HepG2 (cell line): ENCODE results near the gene IKZF2. TPM values are rescaled to one million over a fixed set of nuclear protein-coding genes. Genes with fewer than 3 reads are reported as not detected.

Source experiments
- ARID2 ChIP-seq: sonication (generic); formaldehyde crosslinking; IDR thresholded peaks from 2 replicates; pipeline ENCODE4 v1.8.1; 2022; ENCODE audit warnings: mild to moderate bottlenecking, missing genetic modification reagents, borderline replicate concordance
- ARNT2 ChIP-seq: sonication (generic); formaldehyde crosslinking; IDR thresholded peaks from 2 replicates; pipeline ENCODE4 v1.8.0; 2022; ENCODE audit warnings: mild to moderate bottlenecking, low read depth, missing genetic modification reagents, moderate library complexity
- BORCS8-MEF2B ChIP-seq: sonication (generic); formaldehyde crosslinking; IDR thresholded peaks from 2 replicates; pipeline ENCODE4 v1.8.0; 2022; ENCODE audit warnings: mild to moderate bottlenecking, missing genetic modification reagents
- BRF2 ChIP-seq: sonication (generic); formaldehyde crosslinking; IDR thresholded peaks from 2 replicates; pipeline ENCODE4 v1.8.1; 2022; ENCODE audit warnings: mild to moderate bottlenecking, missing genetic modification reagents
- CENPX ChIP-seq: sonication (generic); formaldehyde crosslinking; IDR thresholded peaks from 2 replicates; pipeline ENCODE4 v1.9.0; 2021; ENCODE audit warnings: mild to moderate bottlenecking, missing genetic modification reagents, moderate library complexity
- EZH2 ChIP-seq: conservative IDR thresholded peaks from 2 replicates; pipeline ENCODE4 v1.6.1; 2012; ENCODE audit warnings: mild to moderate bottlenecking, low read depth, low read length, moderate library complexity
- HNRNPLL ChIP-seq: fragments of 200-400 bp; formaldehyde crosslinking; IDR thresholded peaks from 2 replicates; pipeline ENCODE4 v1.6.1; 2017; ENCODE audit warnings: mild to moderate bottlenecking, low read depth, low read length; ENCODE audit not compliant: poor library complexity, severe bottlenecking
- KLF6 ChIP-seq: IDR thresholded peaks from 2 replicates; pipeline ENCODE4 v1.8.0; 2016; ENCODE audit warnings: missing biosample characterization, missing genetic modification reagents
- NR0B2 ChIP-seq: sonication (generic); formaldehyde crosslinking; IDR thresholded peaks from 2 replicates; pipeline ENCODE4 v1.4.0; 2020; ENCODE audit warnings: mild to moderate bottlenecking, missing genetic modification reagents
- SIN3A ChIP-seq: IDR thresholded peaks from 2 replicates; pipeline ENCODE4 v1.6.1; 2011; ENCODE audit warnings: low read depth, mild to moderate bottlenecking, control low read depth, low read length, borderline replicate concordance
- STAG1 ChIP-seq: sonication (generic); formaldehyde crosslinking; IDR thresholded peaks from 2 replicates; pipeline ENCODE4 v1.4.0; 2020; ENCODE audit warnings: missing genetic modification reagents
- ZNF563 ChIP-seq: sonication (generic); formaldehyde crosslinking; IDR thresholded peaks from 2 replicates; pipeline ENCODE4 v1.8.0; 2022; ENCODE audit warnings: mild to moderate bottlenecking, moderate library complexity, missing genetic modification reagents
- ZNF776 ChIP-seq: sonication (generic); formaldehyde crosslinking; IDR thresholded peaks from 2 replicates; pipeline ENCODE4 v1.4.0; 2020; ENCODE audit warnings: mild to moderate bottlenecking, missing genetic modification reagents
- polyA plus RNA-seq, 8 experiments: library from polyadenylated mRNA; depleted of rRNA in 3 of 8; stranded (reverse) in 7 of 8; unstranded in 1 of 8; fragments of >200 nt; fragmentation: Illumina TruSeq in 4 of 8; extraction: Trizol in 4 of 8; gene quantifications; 2 replicates each; pipeline versions ENCODE4 v1.2.1 to v1.2.3, GENCODE V29; 2011 to 2016; ENCODE audit warnings: low read depth in 4 of 8, missing spikeins in 1 of 8, mixed read lengths in 1 of 8; ENCODE audit not compliant: insufficient read depth in 1 of 8
- total RNA-seq, 5 experiments: library from RNA; depleted of rRNA; stranded (reverse); fragments of >200 nt; fragmentation: Illumina TruSeq; extraction: Trizol; gene quantifications; 2 replicates each; pipeline ENCODE4 v1.2.3, GENCODE V29; 2016; ENCODE audit warnings: low read depth in 1 of 5
- TF ChIP-seq, protein P1 (sequence below): sonication (generic); formaldehyde crosslinking; IDR thresholded peaks from 2 replicates; pipeline ENCODE4 v1.5.0; 2020; ENCODE audit warnings: mild to moderate bottlenecking, missing genetic modification reagents, borderline replicate concordance
- TF ChIP-seq, protein P2 (sequence below): sonication (generic); formaldehyde crosslinking; IDR thresholded peaks from 2 replicates; pipeline ENCODE4 v1.9.0; 2022; ENCODE audit warnings: missing genetic modification reagents, mild to moderate bottlenecking, borderline replicate concordance

The IKZF2 gene
- total and polyA plus RNA-seq, 2 of the 13 experiments (the other 11 are each of a cell fraction or from before 2014, with no cell fraction given), result 0.18 to 0.86 TPM

DNA sequence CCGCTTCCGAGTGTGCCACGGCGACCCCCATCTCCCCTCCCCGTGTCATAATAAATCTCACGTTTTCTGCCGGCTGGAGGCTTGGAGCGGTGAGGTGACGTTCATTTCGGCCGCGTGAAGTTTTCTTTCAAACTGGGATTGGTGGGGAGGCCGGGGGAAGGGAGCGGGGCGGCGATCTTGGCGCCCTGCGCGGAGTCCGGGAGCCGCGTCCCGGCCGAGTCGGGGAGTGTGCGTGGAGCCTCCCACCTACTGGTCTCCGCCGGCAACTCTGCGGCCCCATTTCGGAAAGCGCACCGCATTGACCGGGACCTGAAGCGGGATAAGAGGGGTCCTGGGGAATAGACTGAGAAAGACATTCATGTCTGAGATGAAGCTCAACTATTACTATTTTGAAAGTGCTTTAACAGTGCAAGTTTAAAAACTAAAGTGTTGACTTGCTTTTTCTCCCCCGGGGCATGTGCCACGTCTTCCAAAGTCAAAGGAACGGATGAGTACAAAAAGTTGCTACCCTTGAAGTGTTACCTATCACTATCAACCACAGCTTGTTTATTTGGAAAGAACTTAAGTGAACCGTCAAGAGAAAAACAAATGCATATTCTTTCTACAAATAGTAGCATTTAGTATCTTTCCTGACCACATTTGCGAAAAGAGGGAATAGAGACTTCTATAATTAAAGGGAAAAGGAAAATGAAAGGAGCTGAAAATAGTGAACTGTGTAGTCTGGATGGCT is 818 bp upstream of the IKZF2 start (continued):
- TF ChIP-seq, protein P1, sequence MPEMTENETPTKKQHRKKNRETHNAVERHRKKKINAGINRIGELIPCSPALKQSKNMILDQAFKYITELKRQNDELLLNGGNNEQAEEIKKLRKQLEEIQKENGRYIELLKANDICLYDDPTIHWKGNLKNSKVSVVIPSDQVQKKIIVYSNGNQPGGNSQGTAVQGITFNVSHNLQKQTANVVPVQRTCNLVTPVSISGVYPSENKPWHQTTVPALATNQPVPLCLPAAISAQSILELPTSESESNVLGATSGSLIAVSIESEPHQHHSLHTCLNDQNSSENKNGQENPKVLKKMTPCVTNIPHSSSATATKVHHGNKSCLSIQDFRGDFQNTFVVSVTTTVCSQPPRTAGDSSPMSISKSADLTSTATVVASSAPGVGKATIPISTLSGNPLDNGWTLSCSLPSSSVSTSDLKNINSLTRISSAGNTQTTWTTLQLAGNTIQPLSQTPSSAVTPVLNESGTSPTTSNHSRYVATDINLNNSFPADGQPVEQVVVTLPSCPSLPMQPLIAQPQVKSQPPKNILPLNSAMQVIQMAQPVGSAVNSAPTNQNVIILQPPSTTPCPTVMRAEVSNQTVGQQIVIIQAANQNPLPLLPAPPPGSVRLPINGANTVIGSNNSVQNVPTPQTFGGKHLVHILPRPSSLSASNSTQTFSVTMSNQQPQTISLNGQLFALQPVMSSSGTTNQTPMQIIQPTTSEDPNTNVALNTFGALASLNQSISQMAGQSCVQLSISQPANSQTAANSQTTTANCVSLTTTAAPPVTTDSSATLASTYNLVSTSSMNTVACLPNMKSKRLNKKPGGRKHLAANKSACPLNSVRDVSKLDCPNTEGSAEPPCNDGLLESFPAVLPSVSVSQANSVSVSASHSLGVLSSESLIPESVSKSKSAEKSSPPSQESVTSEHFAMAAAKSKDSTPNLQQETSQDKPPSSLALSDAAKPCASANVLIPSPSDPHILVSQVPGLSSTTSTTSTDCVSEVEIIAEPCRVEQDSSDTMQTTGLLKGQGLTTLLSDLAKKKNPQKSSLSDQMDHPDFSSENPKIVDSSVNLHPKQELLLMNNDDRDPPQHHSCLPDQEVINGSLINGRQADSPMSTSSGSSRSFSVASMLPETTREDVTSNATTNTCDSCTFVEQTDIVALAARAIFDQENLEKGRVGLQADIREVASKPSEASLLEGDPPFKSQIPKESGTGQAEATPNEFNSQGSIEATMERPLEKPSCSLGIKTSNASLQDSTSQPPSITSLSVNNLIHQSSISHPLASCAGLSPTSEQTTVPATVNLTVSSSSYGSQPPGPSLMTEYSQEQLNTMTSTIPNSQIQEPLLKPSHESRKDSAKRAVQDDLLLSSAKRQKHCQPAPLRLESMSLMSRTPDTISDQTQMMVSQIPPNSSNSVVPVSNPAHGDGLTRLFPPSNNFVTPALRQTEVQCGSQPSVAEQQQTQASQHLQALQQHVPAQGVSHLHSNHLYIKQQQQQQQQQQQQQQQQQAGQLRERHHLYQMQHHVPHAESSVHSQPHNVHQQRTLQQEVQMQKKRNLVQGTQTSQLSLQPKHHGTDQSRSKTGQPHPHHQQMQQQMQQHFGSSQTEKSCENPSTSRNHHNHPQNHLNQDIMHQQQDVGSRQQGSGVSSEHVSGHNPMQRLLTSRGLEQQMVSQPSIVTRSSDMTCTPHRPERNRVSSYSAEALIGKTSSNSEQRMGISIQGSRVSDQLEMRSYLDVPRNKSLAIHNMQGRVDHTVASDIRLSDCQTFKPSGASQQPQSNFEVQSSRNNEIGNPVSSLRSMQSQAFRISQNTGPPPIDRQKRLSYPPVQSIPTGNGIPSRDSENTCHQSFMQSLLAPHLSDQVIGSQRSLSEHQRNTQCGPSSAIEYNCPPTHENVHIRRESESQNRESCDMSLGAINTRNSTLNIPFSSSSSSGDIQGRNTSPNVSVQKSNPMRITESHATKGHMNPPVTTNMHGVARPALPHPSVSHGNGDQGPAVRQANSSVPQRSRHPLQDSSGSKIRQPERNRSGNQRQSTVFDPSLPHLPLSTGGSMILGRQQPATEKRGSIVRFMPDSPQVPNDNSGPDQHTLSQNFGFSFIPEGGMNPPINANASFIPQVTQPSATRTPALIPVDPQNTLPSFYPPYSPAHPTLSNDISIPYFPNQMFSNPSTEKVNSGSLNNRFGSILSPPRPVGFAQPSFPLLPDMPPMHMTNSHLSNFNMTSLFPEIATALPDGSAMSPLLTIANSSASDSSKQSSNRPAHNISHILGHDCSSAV, result no peak
- TF ChIP-seq KLF6 (CRISPR knock-in tag), result 0 out of 2 replicates have a peak, but pooled peaks have one; percentile 5
- peak; percentile 88 for TF ChIP-seq EZH2
- TF ChIP-seq SIN3A, result peak; percentile 35; the same call in 1 of the 2 replicates
- TF ChIP-seq ZNF563, result peak; percentile 17; the same call in 1 of the 2 replicates
- TF ChIP-seq BRF2, result peak; percentile 49; the same call in 1 of the 2 replicates
- no peak for TF ChIP-seq CENPX (CRISPR knock-in tag)
- TF ChIP-seq HNRNPLL, result peak; percentile 65
- 0 out of 2 replicates have a peak, but pooled peaks have one; percentile 10 for TF ChIP-seq ARID2 (CRISPR knock-in tag)
- TF ChIP-seq BORCS8-MEF2B (CRISPR knock-in tag), result peak; percentile 68; the same call in 1 of the 2 replicates
- peak; percentile 51; the same call in 1 of the 2 replicates for TF ChIP-seq NR0B2
- TF ChIP-seq ZNF776 (CRISPR knock-in tag), result 0 out of 2 replicates have a peak, but pooled peaks have one; percentile 13
- TF ChIP-seq STAG1 (CRISPR knock-in tag), result peak; percentile 18; the same call in 1 of the 2 replicates
- TF ChIP-seq, protein P2, sequence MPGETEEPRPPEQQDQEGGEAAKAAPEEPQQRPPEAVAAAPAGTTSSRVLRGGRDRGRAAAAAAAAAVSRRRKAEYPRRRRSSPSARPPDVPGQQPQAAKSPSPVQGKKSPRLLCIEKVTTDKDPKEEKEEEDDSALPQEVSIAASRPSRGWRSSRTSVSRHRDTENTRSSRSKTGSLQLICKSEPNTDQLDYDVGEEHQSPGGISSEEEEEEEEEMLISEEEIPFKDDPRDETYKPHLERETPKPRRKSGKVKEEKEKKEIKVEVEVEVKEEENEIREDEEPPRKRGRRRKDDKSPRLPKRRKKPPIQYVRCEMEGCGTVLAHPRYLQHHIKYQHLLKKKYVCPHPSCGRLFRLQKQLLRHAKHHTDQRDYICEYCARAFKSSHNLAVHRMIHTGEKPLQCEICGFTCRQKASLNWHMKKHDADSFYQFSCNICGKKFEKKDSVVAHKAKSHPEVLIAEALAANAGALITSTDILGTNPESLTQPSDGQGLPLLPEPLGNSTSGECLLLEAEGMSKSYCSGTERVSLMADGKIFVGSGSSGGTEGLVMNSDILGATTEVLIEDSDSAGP (CRISPR knock-in tag), result peak; percentile 44; the same call in 1 of the 2 replicates
- TF ChIP-seq ARNT2 (CRISPR knock-in tag), result no peak
